ENCODE data around the gene SOX1.
A peak's percentile ranks its signal among the peaks of the same experiment; 100 is the strongest.

The SOX1 gene

DNA sequence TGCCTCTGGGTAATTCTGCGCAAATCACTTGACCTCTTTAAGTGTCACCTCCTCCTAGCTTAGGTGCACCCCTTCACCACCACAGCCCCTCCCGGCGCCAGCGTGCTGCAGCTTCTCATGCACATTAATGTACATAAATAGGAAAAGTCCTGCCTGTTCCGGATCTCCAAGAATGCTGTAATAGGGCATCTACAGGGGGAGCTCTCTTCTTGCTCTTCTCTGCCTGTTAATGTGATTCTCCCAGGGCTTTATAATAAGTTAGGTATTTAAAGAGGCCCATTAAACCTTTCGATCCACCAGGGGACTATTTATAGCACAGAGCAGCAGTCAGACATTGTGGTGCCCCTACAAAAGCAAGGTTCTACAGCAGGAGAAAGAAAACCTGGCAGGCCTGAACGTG, 35.3 kb downstream of the SOX1 start:
- Histone ChIP-seq H3K27me3 (ENCODE audit: insufficient read depth, low read length) (no peaks in the 10 kb centered on the region), H2AFZ (ENCODE audit: low read length) (no peak overlapping the region)
- TF ChIP-seq EZH2 (IDR thresholded peaks at IDR 0.05; ENCODE audit: borderline replicate concordance, low read length): no peak
- TF ChIP-seq, protein P1, sequence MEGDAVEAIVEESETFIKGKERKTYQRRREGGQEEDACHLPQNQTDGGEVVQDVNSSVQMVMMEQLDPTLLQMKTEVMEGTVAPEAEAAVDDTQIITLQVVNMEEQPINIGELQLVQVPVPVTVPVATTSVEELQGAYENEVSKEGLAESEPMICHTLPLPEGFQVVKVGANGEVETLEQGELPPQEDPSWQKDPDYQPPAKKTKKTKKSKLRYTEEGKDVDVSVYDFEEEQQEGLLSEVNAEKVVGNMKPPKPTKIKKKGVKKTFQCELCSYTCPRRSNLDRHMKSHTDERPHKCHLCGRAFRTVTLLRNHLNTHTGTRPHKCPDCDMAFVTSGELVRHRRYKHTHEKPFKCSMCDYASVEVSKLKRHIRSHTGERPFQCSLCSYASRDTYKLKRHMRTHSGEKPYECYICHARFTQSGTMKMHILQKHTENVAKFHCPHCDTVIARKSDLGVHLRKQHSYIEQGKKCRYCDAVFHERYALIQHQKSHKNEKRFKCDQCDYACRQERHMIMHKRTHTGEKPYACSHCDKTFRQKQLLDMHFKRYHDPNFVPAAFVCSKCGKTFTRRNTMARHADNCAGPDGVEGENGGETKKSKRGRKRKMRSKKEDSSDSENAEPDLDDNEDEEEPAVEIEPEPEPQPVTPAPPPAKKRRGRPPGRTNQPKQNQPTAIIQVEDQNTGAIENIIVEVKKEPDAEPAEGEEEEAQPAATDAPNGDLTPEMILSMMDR (IDR thresholded peaks at IDR 0.05; ENCODE audit: low read length): peak; percentile 16; the same call in 1 of the 2 replicates

DNA sequence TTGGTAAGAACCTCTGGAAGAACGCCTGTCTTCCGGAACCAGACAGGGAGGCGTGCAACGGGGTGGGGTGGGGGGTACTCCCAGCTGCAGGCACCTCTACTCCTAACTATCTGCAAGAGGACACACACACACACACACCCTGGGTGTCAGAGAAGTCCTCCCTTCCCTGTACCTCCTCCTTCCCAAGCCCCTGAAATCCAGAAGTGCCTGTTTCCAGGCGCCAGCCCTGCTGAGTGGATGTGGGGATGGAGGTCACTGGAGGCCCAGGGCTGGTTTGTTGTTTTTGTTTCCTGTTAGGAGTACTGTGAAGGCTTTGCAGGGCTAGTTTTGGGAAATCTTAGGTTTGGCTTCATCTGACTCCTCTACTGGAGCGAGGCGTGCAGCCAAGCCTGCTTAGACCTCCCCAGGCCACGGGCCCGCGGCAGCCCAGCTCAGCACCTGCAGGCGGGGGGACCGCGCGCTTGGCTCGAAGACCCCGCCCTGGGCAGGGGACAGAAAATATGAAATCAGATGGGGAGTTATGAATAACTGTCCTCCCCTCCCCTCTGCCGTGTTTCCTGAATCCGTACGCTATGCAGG, 36.4 kb downstream of the SOX1 start:
- no peak overlapping the region for H3K27ac ChIP-seq (ENCODE audit: low read depth, low read length, poor library complexity, severe bottlenecking)
- H3K4me3 ChIP-seq (ENCODE audit: low read depth, low read length, poor library complexity, severe bottlenecking): no peak overlapping the region
- no peak overlapping the region for H3K9ac ChIP-seq (ENCODE audit: low read length)
- H3K36me3 ChIP-seq (ENCODE audit: insufficient read depth, low read length): no peaks in the 10 kb centered on the region
- no peaks in the 10 kb centered on the region for H3K27me3 ChIP-seq (ENCODE audit: insufficient read depth, low read length)
- TF ChIP-seq, protein P1 (IDR thresholded peaks at IDR 0.05; ENCODE audit: low read length): no peak
- no peak for TF ChIP-seq EZH2 (IDR thresholded peaks at IDR 0.05; ENCODE audit: borderline replicate concordance, low read length)
- H3K4me1 ChIP-seq (ENCODE audit: insufficient read depth, low read length, severe bottlenecking): no peaks in the 10 kb centered on the region
- no peaks in the 10 kb centered on the region for H4K20me1 ChIP-seq (ENCODE audit: insufficient read depth, low read length)
- H3K9me3 ChIP-seq (ENCODE audit: low read length): no peaks in the 10 kb centered on the region
- no peaks in the 10 kb centered on the region for H3K79me2 ChIP-seq (ENCODE audit: insufficient read depth, low read length)
- no peaks in the 10 kb centered on the region for H3K9me2 ChIP-seq (ENCODE audit: low read depth, low read length)
- no peaks in the 10 kb centered on the region for H3F3A ChIP-seq (ENCODE audit: insufficient read depth, low read length)
- no peak overlapping the region for H3K4me2 ChIP-seq (ENCODE audit: low read length)
- H2AFZ ChIP-seq (ENCODE audit: low read length): no peak overlapping the region

More for the DNA sequence above, 35.3 kb downstream of the SOX1 start:
- Histone ChIP-seq H3K9me3 (ENCODE audit: low read length) (no peaks in the 10 kb centered on the region), H3K4me2 (ENCODE audit: low read length) (no peak overlapping the region), H3K4me3 (ENCODE audit: low read depth, low read length, poor library complexity, severe bottlenecking) (no peak overlapping the region), H3K9ac (ENCODE audit: low read length) (no peak overlapping the region), H3K36me3 (ENCODE audit: insufficient read depth, low read length) (no peaks in the 10 kb centered on the region), H3K9me2 (ENCODE audit: low read depth, low read length) (no peaks in the 10 kb centered on the region), H4K20me1 (ENCODE audit: insufficient read depth, low read length) (no peaks in the 10 kb centered on the region), H3F3A (ENCODE audit: insufficient read depth, low read length) (no peaks in the 10 kb centered on the region), H3K27ac (ENCODE audit: low read depth, low read length, poor library complexity, severe bottlenecking) (no peak overlapping the region), H3K4me1 (ENCODE audit: insufficient read depth, low read length, severe bottlenecking) (no peaks in the 10 kb centered on the region), H3K79me2 (ENCODE audit: insufficient read depth, low read length) (no peaks in the 10 kb centered on the region)

DNA sequence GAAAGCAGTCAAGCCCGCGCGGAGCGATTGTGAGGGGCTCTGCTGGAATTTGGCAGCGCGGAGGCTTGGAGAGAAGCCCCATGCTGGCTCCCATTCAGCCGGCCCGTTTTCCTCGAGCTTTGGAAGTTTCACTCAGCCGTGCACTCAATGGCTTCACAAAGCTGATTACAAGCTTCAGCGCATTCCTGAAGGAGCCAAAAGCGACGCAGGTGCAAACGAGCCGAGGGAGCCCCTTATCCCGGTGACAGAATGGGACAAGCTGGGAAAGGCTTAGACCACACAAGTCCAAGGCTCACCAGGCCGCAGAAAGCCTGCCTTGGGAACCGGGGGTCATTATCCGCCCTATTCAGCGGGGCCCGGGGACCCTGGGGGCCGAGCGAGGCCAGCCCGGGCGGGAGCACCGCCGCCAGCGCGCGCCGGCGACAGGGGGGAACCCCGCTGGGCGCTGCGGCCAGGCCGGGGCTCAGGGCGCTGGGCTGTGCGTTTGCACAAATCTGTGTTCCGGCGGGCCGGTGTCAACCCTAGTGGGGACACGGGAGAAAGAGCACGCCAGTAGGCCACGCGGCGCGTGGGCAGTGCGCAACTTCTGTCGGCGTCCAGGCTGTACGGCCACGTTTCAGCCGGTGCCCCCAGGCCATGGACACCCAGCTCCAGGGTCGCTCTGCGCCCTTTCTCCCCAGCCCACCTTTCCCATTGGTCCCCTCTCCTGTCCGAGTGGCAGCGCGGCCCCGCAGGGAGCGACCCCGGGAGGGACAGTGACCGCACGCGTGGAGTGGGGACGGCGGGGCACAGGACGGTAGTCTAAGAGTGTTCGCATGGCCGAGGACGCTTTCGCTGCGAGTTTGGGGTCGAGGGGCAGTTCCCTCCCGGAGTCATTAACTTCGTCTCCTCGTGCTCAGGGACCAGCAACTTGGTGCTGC, 37.3 kb downstream of the SOX1 start:
- Histone ChIP-seq H2AFZ (ENCODE audit: low read length) (no peak overlapping the region), H3K4me2 (ENCODE audit: low read length) (no peak overlapping the region), H3F3A (ENCODE audit: insufficient read depth, low read length) (no peaks in the 10 kb centered on the region), H3K9me2 (ENCODE audit: low read depth, low read length) (no peaks in the 10 kb centered on the region), H3K27me3 (ENCODE audit: insufficient read depth, low read length) (no peaks in the 10 kb centered on the region), H3K9ac (ENCODE audit: low read length) (no peak overlapping the region), H3K79me2 (ENCODE audit: insufficient read depth, low read length) (no peaks in the 10 kb centered on the region), H3K36me3 (ENCODE audit: insufficient read depth, low read length) (no peaks in the 10 kb centered on the region), H4K20me1 (ENCODE audit: insufficient read depth, low read length) (no peaks in the 10 kb centered on the region), H3K4me1 (ENCODE audit: insufficient read depth, low read length, severe bottlenecking) (no peaks in the 10 kb centered on the region), H3K9me3 (ENCODE audit: low read length) (no peaks in the 10 kb centered on the region), H3K27ac (ENCODE audit: low read depth, low read length, poor library complexity, severe bottlenecking) (no peak overlapping the region), H3K4me3 (ENCODE audit: low read depth, low read length, poor library complexity, severe bottlenecking) (no peak overlapping the region)
- no peak for TF ChIP-seq EZH2 (IDR thresholded peaks at IDR 0.05; ENCODE audit: borderline replicate concordance, low read length)
- TF ChIP-seq, protein P1 (IDR thresholded peaks at IDR 0.05; ENCODE audit: low read length): no peak
